Measurements from ENCODE around the gene RCVRN. TPM values are rescaled to one million over a fixed set of nuclear protein-coding genes. Genes with fewer than 3 reads are reported as not detected.

RCVRN gene
- 0.11 and 1.2 TPM in 2 replicates for total RNA-seq (2014; rRNA removed; shearing (Covaris generic))

DNA sequence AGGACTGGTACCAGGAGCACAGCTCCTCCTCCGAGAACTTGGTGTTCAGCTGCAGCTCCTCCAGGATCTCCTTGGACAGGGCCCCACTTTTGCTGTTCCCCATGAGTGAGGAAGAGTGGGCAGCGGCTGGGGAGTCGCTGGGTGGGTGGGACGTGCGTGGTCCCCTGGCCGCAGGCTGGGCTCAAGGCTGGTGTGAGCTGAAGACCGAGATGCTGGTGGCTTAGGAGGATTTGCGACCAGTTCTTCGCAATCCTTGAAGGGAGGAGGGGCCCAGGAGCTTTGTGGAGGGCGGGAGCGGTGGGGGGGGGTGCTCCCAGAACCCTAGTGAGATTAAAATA is at the start of gene RCVRN:
Gene RCVRN (minus strand): TSS at position 194 of the 338 bp plus-strand sequence. CDS start 91 bp downstream, at position 103.

Other genes with a start within 250 kb of the RCVRN start
- gene DHRS7C, start 113.7 kb downstream of the RCVRN start, total RNA-seq (2014; rRNA removed; shearing (Covaris generic)): not detected in 2 replicates
- gene GSG1L2, start 83.2 kb downstream of the RCVRN start, total RNA-seq (2014; rRNA removed; shearing (Covaris generic)): not detected in 2 replicates
- 0.26 and 0.80 TPM in 2 replicates for gene GLP2R, start 79.3 kb downstream of the RCVRN start, total RNA-seq (2014; rRNA removed; shearing (Covaris generic))

Data from A375 (cell line).